Heart right ventricle (tissue), 16 donors: ENCODE data around the gene PSTPIP2. TPM values are rescaled to one million over a fixed set of nuclear protein-coding genes. Genes with fewer than 3 reads are reported as not detected.

Experiments
- ATAC-seq, 8 donors: fragments of 200-7000 bp; cut with Tn5 transposase; one replicate each; pipeline ENCODE4 v1.9.1; 2020; ENCODE audit warnings: mild to moderate bottlenecking in 8 of 8, moderate library complexity in 8 of 8, moderate number of reproducible peaks in 1 of 8
- DNase-seq, 2 donors: peaks; one replicate each; pipeline ENCODE4 v3.0.0-alpha.2; 2020
- H3K27ac ChIP-seq, 10 donors: fragments of 200-600 bp; sonication (generic) in 2 of 10; one replicate each; pipeline versions ENCODE4 v1.5.0 to v1.8.0; 2020 to 2022; ENCODE audit warnings: mild to moderate bottlenecking in 3 of 10
- H3K27me3 ChIP-seq, 7 donors: fragments of 200-600 bp; one replicate each; pipeline ENCODE4 v1.8.0; 2021 to 2022; ENCODE audit warnings: mild to moderate bottlenecking in 2 of 7
- H3K36me3 ChIP-seq, 9 donors: fragments of 200-600 bp; sonication (generic) in 1 of 9; one replicate each; pipeline versions ENCODE4 v1.5.0 to v1.8.0; 2020 to 2022; ENCODE audit warnings: mild to moderate bottlenecking in 2 of 9
- H3K4me1 ChIP-seq, 9 donors: fragments of 200-600 bp; sonication (generic) in 1 of 9; one replicate each; pipeline versions ENCODE4 v1.5.0 to v1.8.0; 2020 to 2022; ENCODE audit warnings: mild to moderate bottlenecking in 4 of 9
- H3K4me3 ChIP-seq, 10 donors: fragments of 200-600 bp; sonication (generic) in 2 of 10; one replicate each; pipeline versions ENCODE4 v1.5.0 to v1.8.0; 2020 to 2022; ENCODE audit warnings: mild to moderate bottlenecking in 7 of 10, moderate library complexity in 2 of 10
- H3K9me3 ChIP-seq, 11 donors: fragments of 200-600 bp in 10 of 11; sonication (generic) in 2 of 11; one replicate each; pipeline versions ENCODE4 v1.5.0 to v1.8.0; 2013 to 2022; ENCODE audit warnings: mild to moderate bottlenecking in 2 of 11, control low read depth in 1 of 11, moderate library complexity in 1 of 11
- WGBS, 2 donors: extraction: QIAGEN DNeasy Blood & Tissue Kit; methylation state at CpG; one replicate each; pipeline ENCODE4 v1.1.7; 2013; ENCODE audit warnings: inconsistent platforms in 1 of 2; 5-methylcytosine and 5-hydroxymethylcytosine counted together
- intact Hi-C, 10 donors: fragments of 100-400 bp; cut with DNase I; formaldehyde crosslinking; loops; one replicate each; pipeline versions ENCODE4 v1.11.1 to v1.14.2; 2022
- polyA plus RNA-seq, 2 donors: library from polyadenylated mRNA; stranded (reverse); fragments of 200-250 nt; gene quantifications; one replicate each; pipeline ENCODE4 v1.2.3, GENCODE V29; 2013
- total RNA-seq, 10 donors: library from RNA; stranded (reverse); fragmentation: NEBNext Ultra II Directional in 3 of 10; extraction: Animal tissue kit (Norgen Biotek cat#: 25700) in 3 of 10; gene quantifications; one replicate each; pipeline versions ENCODE4 v1.2.1 to v1.2.4, GENCODE V29; 2021 to 2023
- TF ChIP-seq, protein P1 (sequence below), 9 donors: fragments of 200-600 bp; sonication (generic) in 2 of 9; IDR thresholded peaks; one replicate each; pipeline versions ENCODE4 v1.5.0 to v1.8.0; 2021 to 2022; ENCODE audit warnings: antibody characterized with exemption in 9 of 9, mild to moderate bottlenecking in 5 of 9, moderate library complexity in 1 of 9
- donor health status: Arrhythmogenic right ventricular cardiomyopathy.
- donor health status: ischemic (EF 13 %, LVEDD 7.1; RV severe dilation, severe dysfunction).
- donor health status: healthy with polysubstance abuse.
- donor health status: DM: no; HTN: yes; CAD: no.
- donor health status: DM: no; HTN: no; CAD: no.
- donor health status: ischemic (EF 25% LVEDD 6.9; RV normal size, moderate dysfunction).
- donor health status: ischemic (EF 25% LVEDD 5.7; RV mildly dilated, moderate dysfunction).
- donor health status: healthy.
- donor health status: DM: yes; HTN: yes; CAD: no.
- donor health status: Ischemic cardiomyopathy.
- donor health status: ischemic (EF 35%, LVEDD 5.7; RV mildly dilated, moderate dysfunction).
- donor health status: nonischemic (EF 11% LVEDD 7.7; RV severe dilation, severe dysfunction).
- donor health status: DM: yes; HTN: yes; CAD: no.
- donor health status: PGD.
- donor health status: ischemic (EF 29% LVEDD 5.4; RV normal size, mild dysfunction).
- donor health status: nonischemic (EF 23%, LVEDD 6.1; RV moderate dilation, normal function).

PSTPIP2 gene
- total and polyA plus RNA-seq, 12 donors, result 0.49 to 6.7 (median 2.2) TPM

DNA sequence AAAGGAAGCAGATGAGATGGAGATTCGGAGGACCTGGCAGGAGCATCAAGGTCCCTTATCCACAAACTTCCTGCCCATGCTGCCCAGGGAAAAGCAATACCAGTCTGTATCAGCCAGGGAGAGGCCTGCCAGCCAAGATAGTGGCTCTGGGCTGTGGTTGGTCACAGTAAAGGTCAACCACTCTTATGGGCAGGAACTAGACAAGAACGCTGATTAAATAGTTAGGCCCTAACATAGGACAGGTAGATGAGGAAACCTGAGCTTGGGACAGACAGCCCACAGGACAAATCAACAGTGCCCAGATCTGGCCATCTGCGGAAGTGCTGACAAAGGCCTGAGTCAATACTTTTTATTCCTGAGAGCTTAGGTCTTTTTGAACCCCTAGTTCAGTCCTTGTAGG lies 10.7 kb downstream of the PSTPIP2 start:
- Histone ChIP-seq H3K27ac (no peak overlapping the region), H3K4me3 (no peak overlapping the region), H3K9me3 (no peaks in the 10 kb centered on the region), H3K27me3 (no peaks in the 10 kb centered on the region), H3K4me1 (peaks cover 0 to 25% (median 0%) of the 10 kb centered on the region in 9 donors), H3K36me3 (no peaks in the 10 kb centered on the region)
- DNase-seq, result no peak
- no peak for ATAC-seq
- 74 to 85% methylated on average over 3 of the region's 3 CpGs for WGBS, 2 donors
- intact Hi-C loops, result loop anchor here in 2 of 10 donors (10.0 kb wide), 2 partner anchors 377 to 397 kb away; no protein-coding TSS in a partner anchor
- TF ChIP-seq, protein P1, sequence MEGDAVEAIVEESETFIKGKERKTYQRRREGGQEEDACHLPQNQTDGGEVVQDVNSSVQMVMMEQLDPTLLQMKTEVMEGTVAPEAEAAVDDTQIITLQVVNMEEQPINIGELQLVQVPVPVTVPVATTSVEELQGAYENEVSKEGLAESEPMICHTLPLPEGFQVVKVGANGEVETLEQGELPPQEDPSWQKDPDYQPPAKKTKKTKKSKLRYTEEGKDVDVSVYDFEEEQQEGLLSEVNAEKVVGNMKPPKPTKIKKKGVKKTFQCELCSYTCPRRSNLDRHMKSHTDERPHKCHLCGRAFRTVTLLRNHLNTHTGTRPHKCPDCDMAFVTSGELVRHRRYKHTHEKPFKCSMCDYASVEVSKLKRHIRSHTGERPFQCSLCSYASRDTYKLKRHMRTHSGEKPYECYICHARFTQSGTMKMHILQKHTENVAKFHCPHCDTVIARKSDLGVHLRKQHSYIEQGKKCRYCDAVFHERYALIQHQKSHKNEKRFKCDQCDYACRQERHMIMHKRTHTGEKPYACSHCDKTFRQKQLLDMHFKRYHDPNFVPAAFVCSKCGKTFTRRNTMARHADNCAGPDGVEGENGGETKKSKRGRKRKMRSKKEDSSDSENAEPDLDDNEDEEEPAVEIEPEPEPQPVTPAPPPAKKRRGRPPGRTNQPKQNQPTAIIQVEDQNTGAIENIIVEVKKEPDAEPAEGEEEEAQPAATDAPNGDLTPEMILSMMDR (IDR thresholded peaks at IDR 0.05), result no peak

DNA sequence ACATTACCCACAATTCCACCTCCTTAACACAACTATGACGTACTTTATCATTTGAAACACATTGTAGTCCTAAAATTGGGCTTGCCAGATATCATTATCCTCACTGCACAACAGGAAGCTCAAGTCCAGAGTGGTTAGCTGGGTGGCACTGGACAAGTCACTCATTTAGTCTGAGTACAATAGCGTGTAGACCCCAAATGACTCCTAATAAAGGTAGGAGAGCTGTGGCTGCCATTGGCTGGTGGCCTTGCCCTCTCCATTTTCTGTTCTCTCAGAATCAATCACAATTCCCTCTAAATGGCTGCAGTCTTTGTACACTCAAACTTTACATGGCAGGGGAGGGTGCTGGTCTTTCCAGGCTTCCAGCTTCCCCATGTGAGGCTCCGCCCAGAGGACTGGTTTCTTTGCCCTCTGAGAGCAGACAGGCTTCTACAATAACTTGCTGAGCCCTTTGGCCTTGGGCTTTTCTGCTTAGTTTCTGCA lies 11.7 kb downstream of the PSTPIP2 start:
- TF ChIP-seq, protein P1 (IDR thresholded peaks at IDR 0.05), result no peak
- no peaks in the 10 kb centered on the region for H3K27me3 ChIP-seq
- H3K9me3 ChIP-seq, result no peaks in the 10 kb centered on the region
- H3K4me1 ChIP-seq, result peaks cover 0 to 35% (median 0%) of the 10 kb centered on the region in 9 donors
- no peaks in the 10 kb centered on the region for H3K36me3 ChIP-seq
- H3K27ac ChIP-seq, result no peak overlapping the region
- intact Hi-C loops, result loop anchor here in 2 of 10 donors (10.0 kb wide), 2 partner anchors 376 to 396 kb away; no protein-coding TSS in a partner anchor
- ATAC-seq (no peak), DNase-seq (no peak)
- WGBS, 2 donors, result 78 to 80% methylated on average over 3 of the region's 3 CpGs
- no peak overlapping the region for H3K4me3 ChIP-seq

DNA sequence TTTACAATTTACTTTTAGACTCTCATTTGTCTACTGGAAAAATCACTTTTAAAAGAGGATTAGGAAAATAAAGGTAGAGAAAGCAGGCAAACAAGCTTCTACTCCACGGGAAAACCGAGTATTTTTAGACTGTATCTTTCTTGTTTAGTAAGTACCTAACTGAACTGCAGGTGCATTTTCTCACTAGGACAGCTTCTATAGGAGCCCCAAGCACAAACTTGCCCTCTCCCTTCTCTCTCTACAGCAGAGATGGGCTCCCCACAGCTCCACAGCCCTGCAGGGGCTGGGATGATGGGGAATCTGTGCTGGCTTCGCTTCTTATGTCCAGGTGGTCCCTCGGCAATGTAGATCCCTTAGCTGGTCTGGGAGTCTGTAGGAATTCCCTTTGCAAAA lies 16.2 kb downstream of the PSTPIP2 start:
- Histone ChIP-seq H3K4me3 (no peak overlapping the region), H3K36me3 (no peaks in the 10 kb centered on the region), H3K9me3 (no peaks in the 10 kb centered on the region), H3K27ac (peak overlapping the region in 1 of 10 donors; percentile 61), H3K27me3 (no peaks in the 10 kb centered on the region), H3K4me1 (peaks cover 0 to 50% (median 0%) of the 10 kb centered on the region in 9 donors)
- WGBS, 2 donors, result 71 to 73% methylated on average over 4 of the region's 4 CpGs
- ATAC-seq, result no peak
- no peak for DNase-seq
- intact Hi-C loops, result loop anchor here in 1 of 10 donors (10.0 kb wide), 1 partner anchor 381 kb away; no protein-coding TSS in a partner anchor
- TF ChIP-seq, protein P1 (IDR thresholded peaks at IDR 0.05), result no peak

DNA sequence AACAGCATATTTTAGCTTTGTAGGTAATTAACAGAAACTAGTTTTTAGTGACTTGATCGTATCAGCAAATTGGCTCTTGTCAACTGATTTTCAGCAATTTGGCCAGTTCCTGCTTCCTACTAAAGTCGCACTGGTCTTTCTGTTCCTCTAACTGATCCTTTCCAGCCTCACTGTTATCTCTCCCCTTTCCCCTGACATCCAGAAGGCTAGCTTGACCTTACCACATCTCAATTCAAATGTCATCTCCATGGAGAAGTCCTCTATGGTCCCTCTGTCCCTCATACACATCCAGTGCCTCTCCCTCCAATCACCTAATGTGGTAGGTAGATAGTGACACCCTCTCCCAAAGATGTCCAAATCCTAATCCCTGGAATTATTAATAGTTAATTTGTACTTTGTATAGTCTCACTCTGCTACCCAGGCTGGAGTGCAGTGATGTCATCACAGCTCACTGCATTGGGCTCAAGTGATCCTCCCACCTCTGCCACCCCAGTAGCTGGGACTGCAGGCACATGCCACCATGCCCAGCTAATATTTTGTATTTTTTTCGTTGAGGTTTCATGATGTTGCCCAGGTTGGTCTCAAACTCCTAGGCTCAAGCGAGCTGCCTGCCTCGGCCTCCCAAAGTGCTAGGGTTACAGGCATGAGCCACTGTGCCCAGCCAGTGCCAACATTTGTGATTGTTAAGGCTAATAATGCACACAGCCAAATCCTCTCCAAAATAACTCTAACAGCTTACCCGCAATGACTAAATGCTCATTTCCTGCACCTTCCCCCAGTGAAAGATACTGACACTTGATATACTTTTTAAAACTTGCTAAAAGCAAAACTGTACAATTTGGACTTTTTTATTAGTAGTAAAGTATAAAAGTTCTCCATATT lies 16.9 kb downstream of the PSTPIP2 start:
- ATAC-seq, result no peak
- H3K27ac ChIP-seq, result peak overlapping the region in 1 of 10 donors; percentile 61
- WGBS, 2 donors, result 73 to 78% methylated on average over 6 of the region's 6 CpGs
- DNase-seq, result no peak
- no peaks in the 10 kb centered on the region for H3K9me3 ChIP-seq
- H3K4me1 ChIP-seq, result peaks cover 0 to 44% (median 0%) of the 10 kb centered on the region in 9 donors
- H3K4me3 ChIP-seq, result no peak overlapping the region
- H3K36me3 ChIP-seq, result no peaks in the 10 kb centered on the region
- TF ChIP-seq, protein P1 (IDR thresholded peaks at IDR 0.05), result no peak
- intact Hi-C loops, result loop anchor here in 1 of 10 donors (10.0 kb wide), 1 partner anchor 380 kb away; no protein-coding TSS in a partner anchor
- no peaks in the 10 kb centered on the region for H3K27me3 ChIP-seq
